NCI-H526 (cell line): ENCODE data around the gene MTMR6.

Experiments
- DNase-seq, 2 experiments: peaks; one replicate each; lab custom pipeline; 2025; lab: John Stamatoyannopoulos, UW

Gene MTMR6

DNA sequence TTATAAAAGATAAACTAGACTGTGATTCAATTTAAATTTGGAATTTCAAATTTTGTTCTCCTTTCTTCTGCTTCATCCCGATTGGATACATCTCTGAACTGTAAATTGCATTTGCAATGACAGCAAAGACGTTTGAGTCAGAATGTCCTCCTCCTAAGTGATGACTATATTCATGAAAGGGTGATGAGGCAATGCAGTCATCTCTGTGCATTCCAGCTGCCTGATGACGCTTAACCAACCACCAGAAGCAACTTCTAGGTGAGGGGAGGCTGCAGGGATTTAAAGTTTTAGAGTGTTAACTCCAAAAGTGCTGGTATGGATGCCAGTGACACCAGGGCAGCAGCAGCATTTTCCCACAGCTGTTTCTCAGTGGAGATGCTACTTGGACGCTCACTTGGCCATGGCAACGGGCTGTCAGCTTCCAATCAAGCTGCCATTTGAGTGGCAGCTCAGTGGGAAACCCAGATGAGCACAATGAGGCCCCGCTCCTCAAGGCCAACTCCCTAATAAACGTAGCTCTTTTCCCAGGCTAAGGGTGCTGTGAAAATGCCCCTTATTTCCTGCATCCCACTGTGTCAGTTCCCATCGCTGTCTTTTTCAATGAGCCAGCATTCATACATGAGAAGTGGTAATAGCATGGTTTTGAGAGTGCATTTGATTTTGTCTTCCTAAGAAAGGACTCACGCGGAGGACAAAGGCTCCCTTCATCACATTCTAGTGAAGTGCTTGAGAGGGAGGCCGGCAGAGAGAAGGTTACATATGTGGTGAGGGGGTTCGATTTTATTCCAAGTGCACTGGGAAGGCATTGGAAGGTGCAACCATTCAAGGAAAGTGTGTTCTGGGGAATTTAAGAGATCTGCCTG is 70.0 kb downstream of the MTMR6 start:
- no peak for DNase-seq

DNA sequence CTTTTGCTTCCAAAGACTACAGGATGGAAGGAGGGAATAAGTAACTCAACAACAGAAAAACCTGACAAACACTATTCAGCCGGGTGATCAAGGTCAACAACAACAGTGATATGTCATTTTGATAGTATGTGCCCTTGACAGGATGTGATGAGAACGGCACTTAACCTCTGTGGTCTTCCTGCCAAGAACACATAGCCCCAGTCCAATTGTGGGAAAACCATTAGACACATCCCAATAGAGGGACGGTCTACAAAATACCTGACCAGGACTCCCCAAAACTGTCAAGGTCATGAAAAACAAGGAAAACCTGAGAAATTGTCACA is 72.1 kb downstream of the MTMR6 start:
- no peak for DNase-seq

DNA sequence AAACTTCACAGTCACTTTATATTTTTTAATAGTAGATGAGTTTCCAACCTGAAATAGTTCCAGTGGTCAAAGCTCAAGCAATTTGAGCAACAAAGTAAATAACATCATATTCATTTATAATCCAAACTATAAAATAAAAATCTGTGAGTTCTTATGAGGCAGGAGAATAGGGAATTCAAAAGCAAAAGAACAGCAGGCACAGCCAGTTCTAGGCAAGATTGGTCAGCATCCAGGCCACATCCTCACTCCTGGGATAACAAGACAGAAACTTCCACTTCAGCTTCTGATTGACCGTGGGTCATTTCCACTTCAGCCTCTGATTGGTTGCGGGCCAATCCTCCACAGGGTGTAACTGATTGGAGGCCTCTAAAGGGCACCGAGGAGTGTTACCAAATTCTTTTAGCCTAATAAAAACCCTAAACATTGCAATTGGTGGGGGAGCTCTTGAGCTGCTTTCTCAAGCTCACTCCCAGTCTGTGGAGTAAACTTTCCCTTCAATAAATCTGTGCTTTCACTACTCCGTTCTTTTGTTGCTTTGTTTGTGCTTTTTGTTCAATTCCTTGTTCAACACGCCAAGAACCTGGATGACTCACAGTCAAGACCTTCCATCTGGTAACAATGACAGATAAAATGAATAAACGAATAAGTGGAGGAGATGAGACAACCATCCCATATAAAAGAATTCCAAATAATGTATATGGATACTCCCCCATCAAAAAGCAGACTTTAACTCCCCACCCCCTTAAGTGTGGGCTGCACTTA is 72.6 kb downstream of the MTMR6 start:
- DNase-seq: no peak

DNA sequence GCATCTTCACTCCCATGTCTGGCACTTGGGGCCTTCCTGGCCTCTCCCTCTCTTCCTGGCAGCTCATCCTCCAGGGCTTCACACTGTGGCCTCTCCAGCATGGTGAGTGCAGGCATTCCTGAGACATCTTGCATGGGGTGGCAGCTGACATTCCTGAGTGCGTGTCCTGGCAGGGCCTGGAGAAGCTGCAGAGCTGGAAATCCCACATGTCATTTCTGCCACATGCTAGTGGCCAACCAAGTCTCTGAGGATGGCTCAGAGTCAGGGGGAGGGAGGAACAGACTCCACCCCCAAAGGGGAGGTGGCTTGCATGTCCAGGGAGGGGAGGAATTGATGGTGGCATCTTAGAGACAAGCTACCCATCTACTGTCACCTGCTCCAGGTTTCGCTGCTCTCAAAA is 73.6 kb downstream of the MTMR6 start:
- DNase-seq: no peak

DNA sequence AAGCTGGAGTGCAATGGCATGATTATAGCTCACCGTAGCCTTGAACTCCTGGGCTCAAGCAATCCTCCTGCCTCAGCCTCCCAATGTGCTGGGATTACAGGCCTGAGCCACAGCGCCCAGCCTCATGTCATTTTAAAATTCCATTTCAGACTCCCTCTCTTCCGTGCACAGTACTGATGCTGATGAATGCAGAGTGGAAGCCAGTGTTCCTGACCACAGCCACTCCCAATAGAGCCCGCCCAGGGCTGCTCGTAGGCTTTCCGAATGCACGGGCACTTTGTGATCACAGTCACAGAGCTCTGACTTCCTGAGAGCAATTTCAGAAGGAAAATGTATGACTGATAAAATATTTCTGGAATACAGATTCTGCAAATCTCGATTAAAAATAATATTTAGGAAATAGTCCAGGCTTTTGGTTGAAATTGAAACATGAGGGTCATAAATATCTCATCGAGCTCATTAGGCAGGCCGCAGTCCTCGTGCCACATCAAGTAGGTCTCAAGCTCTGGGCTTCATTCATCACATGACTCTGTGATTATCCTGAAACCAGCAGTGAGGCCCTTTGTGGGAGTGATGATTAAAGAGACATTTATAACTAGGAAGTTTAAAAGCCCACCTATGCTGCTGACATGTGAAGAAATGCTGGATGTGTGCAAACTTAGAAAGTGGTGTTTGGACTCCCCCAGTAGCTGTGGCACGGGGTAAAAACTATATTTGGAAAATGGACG is 76.3 kb downstream of the MTMR6 start:
- DNase-seq: no peak

DNA sequence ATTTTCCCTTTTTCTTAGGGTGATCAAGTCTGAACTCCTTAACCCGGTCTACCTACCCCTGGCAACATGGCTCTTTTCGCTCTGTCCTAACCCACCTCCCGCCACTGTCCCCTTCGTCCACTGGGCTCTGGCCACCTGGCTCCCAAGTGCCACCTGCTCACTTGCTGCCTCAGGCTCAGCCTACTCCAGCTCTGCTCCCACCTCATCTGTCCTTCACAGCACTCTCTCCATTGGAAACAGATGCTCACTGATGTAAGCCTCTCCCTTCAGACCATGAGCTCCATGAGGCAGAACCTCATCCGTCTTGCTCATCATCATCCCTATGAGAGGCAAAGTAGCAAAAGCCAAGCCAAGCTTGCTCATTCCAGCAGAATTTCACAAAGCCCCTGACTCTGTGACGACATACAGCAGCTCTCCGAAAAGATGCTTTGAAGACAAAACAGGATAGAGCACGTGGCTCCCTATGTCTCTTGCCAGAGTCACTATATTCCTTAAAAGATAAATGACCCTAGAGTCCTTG is 79.9 kb downstream of the MTMR6 start:
- DNase-seq: no peak

DNA sequence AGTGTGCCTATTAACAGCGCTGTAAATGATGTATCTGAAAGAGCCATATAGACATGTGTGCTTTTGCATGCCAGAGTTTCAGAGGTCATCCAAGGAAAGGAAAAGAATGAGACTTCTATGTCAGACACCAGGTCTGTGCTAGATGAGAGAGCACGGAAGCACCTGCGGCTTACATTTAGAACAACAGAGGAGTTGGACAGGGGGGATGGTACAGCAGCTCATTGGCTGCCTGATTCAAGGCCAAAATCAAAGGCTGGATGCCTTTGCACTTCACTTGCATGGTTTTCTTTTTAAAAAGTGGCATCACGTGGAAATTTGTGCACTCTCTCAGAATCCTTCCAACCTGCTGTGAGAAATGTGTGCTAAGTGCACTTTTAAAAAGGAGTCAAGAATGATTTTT is 82.4 kb downstream of the MTMR6 start:
- DNase-seq: peak in 1 of 2 experiments; percentile 28

DNA sequence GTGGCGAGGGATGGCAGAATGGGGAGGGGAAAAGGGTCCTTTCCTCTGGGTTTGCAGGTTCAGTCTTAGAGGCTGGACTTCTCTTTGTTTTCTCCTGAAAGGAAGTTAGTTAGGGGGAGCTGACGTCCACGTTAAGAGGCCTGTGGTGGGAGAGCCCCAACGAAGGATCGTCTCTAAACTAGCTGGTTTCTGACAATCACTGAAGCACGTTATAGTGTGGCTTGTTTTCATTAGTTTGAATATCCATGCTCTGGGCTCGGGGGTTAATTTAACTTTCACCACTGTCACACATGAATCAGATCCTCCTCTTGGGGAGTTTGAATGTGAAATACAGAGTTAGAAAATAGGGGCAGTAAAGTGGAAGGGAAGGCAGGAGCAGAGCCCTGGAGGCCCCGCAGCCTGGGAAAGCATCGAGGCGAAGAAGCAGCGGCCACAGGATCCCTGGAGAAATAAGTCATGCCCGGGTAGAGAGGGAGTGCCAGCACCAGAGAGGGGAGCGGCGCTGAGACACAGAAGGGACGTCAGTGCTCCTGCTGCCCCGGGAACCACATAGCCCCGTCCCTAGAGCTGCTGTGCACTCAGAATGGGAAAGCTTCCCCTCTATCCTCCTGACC is 84.1 kb downstream of the MTMR6 start:
- DNase-seq: peak; percentile 61 to 85

DNA sequence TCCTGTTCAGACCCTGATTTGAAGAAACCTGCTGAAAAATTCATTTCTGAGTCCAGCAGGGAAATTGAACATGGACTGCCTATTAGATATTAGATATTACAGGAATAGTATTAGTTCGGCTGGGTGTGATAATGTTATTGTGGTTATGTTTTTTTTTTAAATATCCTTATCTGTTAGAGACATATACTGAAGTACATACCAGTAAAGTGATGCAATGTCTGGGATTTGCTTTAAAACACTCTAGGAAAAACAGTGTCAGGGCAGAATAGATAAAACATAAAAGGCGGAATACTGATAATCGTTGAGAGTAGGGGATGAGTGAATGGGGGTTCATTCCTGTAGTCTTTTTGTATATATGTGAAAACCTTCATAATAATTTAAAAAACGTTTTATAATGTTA is 86.5 kb downstream of the MTMR6 start:
- DNase-seq: no peak

DNA sequence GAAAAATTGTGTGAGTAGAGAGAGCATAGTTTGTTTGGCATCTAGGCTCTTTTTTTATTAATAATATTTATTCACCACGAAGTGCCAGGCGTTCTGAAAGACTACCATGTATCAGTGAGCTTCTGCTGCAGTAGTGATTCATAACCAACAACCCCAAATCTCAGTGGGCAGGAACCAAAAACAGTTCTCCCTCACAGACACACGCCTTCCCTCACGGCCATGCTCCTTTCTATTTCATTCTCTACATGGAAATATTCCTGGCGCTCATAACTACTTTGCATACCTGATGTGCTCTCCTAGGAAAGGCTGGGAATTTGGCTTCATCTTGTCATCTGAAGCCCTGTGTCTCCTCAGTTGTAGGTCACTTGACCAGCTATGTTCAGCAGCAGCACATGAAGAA is 88.6 kb downstream of the MTMR6 start:
- DNase-seq: peak; percentile 80 to 87

DNA sequence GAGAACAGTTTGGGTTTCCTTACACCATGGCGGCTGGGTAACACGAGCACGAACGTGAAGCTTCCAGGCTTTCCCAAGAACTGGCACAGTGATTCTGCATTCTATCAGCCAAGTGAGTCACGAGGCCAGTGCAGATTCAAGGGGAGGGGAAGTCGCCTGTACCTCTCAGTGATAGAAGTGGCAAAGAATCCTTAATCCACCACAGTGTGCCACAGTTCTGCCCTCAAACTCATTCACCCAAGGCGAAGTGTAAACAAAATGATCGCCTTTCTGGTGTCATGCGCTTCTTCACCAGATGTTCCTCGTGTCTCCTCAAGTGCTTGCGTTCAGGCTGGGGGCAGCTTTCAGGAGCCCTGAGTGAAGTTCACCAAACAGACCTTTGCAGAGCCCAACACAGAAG is 90.3 kb downstream of the MTMR6 start:
- DNase-seq: no peak
